ENCODE results near the gene LPA.
"Not testable (repeated sequence)": the region's sequence is repeated elsewhere in the genome, so short reads cannot be mapped to it uniquely, and the experiment has no call there.

Gene LPA

DNA sequence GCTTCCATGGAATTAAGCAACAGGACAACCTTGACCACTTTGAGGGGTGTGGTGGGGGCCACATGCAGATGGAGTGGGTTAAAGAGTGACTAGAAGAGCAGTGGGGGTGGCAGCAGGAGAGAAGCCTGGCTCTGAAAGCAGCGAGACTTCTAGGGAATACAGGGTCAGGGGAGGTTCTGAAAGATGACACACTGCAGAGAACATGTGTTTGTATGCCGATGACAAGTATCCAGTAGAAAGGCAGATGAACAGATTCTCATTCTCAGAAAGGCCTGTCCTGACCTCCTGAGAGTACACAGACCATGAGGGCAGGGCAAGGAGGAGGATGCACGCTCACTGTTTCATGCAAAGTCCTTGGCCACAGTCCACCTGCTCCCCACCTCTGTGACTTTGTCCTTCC is 2.9 kb downstream of the LPA start:
- no peak for DNase-seq (ENCODE audit: low read depth in 2 of 2)

DNA sequence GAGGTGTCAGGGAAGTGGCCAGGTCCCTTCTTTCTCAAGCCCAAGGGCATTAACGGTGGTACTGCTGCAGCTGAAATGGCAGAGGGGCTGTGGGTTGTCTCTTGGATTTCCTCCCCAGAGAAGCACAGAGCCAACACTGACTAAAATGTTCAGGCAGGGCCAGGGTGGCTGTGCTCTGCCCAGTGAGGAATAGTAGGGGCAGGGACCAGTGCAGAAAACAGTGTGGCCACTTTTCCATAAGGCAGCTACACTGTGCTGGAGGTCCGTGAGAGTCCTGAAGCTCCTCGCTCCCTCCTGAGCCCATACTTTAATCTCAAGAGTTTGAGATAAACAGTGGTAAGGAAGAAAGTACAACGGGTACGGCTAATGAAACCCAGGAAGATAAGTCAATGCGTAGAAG is 4.5 kb downstream of the LPA start:
- DNase-seq (ENCODE audit: low read depth in 2 of 2) = no peak

DNA sequence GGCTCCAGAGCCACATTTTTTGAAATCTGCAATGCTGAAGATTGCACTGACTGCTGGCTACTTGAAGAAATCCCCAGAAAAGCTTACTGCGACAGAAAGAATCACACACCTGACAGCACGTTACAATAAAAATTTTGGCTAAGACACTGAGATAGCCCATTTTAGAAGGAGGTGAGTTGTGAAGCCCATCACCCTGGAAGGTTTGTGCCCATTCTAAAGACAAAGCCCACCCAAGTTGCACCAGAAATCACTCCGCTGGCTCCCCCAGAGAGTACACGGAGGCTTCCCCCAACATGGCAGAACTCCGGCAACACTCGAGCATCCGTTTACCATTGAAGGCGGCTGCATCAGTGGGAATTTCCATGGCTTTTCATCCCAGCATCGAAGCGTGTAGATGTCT is 29.4 kb downstream of the LPA start:
- DNase-seq (ENCODE audit: low read depth in 2 of 2) = no peak

DNA sequence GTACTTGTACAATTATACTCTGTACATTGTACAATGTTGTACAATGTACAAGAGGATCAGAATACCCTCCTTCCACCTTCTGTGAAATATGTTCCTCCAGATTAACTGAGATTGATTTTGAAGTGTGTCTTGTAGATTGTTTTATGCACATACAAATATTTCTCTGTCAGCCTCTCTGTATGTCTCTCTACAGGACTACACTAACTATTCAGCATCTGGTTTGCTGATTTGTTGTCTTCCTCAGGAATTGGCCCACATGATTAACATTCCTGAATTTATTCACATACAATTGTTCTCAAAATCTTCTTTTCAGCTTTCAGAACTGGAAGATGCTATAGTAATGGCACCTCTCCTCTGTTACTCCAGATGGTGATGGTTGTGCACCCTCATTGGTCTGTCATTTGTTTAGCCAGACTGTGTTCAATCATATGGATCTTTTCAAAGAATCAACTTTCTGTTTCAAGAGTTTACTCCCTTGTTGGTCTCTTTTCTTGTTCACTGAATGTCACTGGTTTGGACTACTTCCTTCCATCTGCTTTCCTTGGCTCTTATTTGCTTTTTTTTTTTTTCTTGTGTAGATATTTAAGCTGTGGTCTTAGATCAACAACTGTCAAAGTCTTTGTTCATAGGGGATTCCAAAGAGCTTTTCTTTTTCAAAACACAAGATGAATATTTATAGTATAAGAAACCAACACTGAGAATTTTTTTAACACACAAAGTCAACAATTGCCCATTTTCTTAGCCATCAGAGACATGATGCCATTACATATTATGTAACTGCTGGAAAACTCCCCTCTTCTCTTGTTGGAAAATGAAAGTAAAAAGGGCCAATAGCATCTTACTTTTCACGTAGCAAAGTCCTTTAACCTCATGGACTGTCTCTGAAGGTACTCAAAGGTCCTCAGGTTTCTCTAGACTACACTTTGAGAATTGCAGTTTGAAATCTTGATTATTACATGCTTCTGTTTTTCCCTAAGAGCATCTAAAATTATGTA is 67.9 kb downstream of the LPA start:
- DNase-seq (ENCODE audit: low read depth in 2 of 2) = no peak

DNA sequence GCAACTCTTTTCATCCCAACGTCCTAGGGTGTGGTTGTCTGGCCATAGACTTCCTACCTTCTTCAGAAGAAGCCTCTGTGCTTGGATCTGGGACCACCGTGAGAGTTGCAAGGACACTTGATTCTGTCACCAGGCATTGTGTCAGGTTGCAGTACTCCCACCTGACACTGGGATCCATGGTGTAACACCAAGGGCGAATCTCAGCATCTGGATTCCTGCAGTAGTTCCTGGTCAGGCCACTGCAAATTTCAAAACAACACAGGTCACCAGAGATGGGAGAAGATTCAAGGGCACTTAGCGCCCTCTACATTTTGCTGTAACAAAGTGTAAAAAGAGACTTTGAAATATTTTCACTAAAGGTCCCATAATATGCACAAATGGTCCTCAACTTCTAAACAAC is 68.8 kb downstream of the LPA start:
- not testable (repeated sequence) for DNase-seq (ENCODE audit: low read depth in 2 of 2)

DNA sequence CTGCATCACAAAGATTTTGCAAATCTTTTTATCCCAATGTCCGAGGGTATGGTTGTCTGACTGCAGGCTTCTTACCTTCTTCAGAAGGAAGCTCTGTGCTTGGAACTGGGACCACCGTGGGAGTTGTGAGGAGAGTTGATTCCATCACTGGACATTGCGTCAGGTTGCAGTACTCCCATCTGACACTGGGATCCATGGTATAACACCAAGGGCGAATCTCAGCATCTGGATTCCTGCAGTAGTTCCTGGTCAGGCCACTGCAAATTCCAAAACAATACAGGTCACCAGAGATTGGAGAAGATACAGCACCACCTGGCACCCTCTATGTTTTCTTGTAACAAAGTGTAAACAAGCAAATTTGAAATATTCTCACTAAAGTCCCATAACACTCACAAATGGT is 77.7 kb downstream of the LPA start:
- no peak for DNase-seq (ENCODE audit: low read depth in 2 of 2)

DNA sequence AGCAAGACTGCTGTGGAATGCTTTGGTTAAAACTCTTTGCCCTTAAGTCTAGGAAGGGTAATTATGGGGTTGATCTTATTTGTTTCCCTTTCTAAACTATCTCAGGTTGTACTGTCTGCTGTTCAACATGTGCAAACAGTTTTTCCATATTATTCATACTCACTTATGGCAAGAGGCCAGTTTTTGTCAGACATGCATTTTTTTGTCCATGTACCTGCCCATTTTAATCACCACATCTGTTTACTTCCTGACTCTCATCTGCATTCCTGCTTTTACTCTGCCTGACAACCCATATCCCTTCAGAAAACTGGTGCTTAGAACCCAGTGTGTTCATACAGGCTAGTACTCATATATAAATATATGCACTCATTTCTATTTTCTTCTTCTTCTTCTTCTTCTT is 80.3 kb downstream of the LPA start:
- no peak for DNase-seq (ENCODE audit: low read depth in 2 of 2)

DNA sequence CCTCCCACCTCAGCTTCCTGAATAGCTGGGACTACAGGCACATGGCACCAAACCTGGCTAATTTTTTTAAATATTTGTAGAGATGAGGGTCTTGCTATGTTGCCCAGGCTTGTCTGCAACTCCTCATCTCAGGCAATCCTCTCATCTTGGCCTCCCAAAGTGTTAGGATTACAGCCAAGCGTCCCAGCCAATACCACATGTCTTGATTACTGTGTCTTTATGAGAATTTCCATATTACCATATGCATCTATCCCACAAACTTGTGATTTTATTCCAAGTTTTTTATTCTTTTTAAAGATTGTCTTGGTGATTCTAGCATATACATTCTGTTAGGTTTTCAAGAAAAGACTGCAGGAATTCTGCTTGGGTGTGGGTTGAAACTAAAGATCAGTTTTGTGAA is 82.7 kb downstream of the LPA start:
- no peak for DNase-seq (ENCODE audit: low read depth in 2 of 2)

DNA sequence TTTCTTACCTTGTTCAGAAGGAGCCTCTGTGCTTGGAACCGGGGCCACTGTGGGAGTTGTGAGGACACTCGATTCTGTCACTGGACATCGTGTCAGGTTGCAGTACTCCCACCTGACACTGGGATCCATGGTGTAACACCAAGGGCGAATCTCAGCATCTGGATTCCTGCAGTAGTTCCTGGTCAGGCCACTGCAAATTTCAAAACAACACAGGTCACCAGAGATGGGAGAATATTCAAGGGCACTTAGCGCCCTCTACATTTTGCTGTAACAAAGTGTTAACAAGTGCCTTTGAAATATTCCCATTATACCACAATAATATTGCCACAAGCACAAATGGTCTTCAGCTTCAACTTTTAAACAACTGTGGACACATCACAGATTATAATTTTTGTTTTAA is 85.6 kb downstream of the LPA start:
- not testable (repeated sequence) for DNase-seq (ENCODE audit: low read depth in 2 of 2)

DNA sequence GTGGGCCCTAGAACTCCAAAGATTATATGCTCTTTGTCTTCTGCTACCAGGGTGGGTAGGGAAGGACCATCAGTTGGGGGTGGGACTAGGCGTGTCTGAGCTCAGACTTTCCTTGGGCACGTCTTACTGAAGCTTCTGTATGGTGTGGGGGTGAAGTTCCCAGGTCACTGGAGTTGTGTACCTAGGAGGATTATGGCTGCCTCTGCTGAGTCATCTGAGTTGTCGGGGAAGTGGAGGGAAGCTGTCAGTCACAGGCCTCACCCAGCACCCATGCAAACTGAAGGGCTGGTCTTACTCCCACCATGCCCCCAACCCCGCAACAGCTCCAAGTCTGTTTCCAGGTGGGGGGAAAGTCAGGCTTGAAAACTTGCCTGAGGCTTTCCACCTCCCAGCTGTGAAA is 90.1 kb downstream of the LPA start:
- DNase-seq (ENCODE audit: low read depth in 2 of 2) = no peak

DNA sequence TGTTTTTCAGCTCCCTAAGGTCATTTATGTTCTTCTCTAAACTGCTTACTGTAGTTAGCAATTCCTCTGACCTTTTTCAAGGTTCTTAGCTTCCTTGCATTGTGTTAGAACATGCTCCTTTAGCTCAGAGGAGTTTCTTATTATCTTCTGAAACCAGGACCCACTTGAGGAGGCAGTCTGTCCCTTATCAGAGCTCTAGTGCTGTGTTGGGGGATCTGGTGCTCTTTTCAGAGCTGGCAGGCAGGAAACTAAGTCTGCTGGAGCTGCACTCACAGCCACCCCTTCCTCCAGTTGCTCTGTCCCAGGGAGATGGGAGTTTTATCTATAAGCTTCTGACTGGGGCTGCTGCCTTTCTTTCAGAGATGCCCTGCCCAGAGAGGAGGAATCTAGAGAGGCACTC is 92.9 kb downstream of the LPA start:
- not testable (repeated sequence) for DNase-seq (ENCODE audit: low read depth in 2 of 2)

DNA sequence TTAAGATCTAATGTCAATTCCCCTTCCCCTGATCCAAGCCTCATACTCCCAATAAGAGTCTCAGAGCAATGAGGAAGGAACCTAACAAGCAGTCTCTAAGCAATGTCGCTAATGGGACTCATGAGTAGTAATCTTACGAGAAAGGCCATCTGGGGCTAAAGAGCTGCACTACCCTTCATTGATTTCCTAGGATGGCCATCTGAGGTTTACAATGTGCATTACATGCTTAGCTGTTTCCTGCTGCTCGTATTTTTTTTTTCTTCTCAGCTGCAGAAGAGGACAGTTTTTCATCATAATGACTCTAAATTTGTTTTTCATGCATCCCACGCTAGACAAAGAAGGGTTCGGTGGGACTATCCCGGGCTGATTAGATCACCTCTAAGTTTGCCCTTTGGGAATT is 119.3 kb downstream of the LPA start:
- no peak for DNase-seq (ENCODE audit: low read depth in 2 of 2)

DNA sequence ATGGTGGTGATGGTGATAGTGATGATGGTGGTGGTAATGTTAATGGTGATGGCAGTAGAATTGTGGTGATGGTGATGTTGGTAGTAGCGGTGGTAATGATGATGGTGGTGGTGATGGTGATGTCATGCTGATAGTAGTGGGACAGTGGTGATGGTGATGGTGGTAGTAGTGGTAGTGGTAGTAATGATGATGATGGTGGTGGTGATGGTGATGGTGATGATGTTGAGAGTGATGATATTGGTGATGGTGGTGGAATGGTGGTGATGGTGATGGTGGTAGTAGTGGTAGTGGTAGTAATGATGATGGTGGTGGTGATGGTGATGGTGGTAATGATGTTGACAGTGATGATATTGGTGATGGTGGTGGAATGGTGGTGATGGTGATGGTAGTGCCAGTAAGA is 128.8 kb downstream of the LPA start:
- no peak for DNase-seq (ENCODE audit: low read depth in 2 of 2)

DNA sequence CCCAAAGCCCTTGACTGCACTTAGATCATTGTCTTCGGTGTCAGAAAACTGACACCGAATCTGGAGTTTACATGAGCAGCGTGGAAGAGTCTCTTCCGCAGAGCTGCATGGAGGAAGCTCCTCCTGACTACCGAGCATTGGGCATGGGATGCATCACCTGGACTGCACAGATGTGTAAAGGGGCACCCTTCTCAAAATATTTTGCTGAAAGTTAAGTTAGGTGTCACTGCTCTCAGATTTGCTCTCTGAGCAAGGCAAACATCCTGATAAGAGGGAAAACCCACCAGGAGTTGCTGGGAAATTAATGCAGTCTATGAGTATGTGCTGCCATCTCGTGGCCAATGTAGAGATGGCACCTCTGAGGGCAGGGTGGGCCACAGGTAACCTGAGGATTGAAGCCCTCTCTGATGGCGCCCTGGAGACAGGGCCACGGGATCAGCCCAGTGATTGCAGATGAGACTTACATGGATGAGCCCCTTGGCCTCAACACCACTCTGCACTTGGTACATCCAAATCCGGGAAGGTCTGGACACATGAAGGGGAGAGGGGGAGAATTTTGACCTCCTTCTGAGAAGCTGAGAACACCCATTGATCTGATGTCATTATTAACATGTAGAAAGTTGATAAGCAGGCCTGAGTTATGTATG is 129.9 kb downstream of the LPA start:
- peak; percentile 51 to 56 for DNase-seq (ENCODE audit: low read depth in 2 of 2)

DNA sequence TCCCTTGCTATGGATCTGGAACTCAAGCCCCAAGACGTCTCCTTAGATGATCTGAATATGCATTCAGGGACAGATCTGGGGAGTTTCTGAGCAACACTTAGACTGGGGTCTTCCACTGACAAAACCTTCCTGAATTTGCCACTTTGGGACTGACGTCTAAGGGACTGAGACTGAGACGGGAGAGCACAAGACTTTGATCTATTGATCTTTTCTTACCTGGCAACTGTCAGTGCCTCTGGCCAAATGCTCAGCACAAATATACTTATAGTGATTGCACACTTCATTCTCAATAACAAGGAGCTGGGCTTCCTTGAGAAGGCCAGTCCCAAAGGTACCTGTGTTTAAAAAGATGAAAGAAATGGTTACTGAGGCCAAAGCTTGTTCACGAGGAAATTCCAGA is 131.8 kb downstream of the LPA start:
- DNase-seq (ENCODE audit: low read depth in 2 of 2) = no peak

DNA sequence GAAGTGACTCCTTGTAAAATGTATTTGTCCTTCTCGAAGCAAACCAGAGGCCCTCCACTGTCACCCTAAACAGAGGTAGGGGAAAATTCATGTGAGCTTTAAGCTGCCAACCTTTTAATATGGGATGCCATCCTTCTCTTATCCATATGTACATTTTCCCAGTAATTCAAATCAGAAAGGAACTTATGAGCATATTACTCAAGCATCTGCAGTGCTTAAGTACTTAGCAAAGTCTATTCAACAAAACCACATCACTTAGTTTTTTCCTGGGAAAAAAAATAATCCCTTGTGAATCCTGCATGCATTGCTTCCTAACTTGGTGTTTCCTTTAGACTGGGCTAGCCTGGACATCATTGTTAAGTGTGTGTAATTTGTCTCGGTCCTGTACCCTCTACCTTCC is 132.2 kb downstream of the LPA start:
- DNase-seq (ENCODE audit: low read depth in 2 of 2) = no peak

DNA sequence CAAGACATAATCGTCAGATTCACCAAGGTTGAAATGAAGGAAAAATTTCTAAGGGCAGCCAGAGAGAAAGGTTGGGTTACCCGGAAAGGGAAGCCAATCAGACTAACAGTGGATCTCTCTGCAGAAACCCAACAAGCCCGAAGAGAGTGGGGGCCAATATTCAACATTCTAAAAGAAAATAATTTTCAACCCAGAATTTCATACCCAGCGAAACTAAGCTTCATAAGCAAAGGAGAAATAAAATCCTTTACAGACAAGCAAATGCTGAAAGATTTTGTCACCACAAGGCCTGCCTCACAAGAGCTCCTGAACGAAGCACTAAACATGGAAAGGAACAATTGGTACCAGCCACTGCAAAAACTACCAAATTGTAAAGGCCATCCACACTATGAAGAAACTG is 134.6 kb downstream of the LPA start:
- DNase-seq (ENCODE audit: low read depth in 2 of 2) = not testable (repeated sequence)

DNA sequence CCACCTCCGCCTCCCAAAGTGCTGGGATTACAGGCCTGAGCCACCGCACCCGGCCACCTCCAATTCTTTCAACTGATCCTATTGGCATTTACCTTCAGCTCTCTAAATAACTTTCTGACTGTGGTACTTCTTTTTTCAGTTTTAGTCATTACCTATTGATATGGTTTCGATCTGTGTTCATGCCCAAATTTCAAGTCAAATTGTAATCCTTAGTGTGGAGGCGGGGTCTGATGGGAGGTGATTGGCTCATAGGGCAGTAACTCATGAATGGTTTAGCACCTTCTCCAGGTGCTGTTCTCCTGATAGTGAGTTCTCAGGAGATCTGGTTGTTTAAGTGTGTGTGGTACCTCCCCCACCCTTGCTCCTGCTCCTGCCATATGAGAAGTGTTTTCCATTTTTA is 140.9 kb downstream of the LPA start:
- DNase-seq (ENCODE audit: low read depth in 2 of 2) = peak in 1 of 2 donors; percentile 7

DNA sequence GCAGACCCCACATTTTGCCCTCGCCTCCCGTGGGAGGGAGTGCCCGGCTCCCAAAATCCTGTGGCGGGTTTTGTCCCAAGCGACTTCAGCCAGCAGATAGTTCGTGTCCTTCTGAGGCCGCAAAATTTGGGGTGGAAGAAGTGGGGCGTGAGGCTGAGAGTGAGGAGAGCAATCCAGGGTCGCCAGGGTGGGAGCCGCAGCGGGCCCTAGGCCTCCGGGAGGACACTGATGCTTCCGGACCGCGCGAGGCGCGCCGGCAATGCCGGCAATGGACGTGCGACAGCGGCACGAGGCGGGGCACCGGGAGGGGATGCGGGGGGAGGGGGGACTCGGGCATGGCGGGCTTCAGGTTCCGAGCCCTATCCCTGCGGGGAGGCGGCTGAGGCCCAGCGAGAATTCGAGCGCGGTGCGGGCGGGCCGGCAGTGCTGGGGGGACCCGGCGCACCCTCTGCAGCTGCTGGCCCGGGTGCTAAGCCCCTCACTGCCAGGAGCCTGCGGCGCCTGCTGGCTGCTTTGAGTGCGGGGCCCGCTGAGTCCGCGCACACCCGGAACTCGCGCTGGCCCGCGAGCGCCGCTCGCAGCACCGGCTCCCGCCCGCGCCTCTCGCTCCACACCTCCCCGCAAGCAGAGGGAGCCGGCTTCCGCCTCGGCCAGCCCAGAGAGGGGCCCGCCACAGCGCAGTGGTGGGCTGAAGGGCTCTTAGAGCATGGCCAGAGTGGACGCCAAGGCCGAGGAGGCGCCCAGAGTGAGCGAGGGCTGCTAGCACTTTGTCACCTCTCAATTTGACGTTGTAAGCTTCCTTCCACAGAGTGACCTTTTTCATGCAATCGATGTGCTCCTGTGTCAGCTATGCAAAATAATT is 143.8 kb downstream of the LPA start:
- peak; percentile 74 to 76 for DNase-seq (ENCODE audit: low read depth in 2 of 2)

DNA sequence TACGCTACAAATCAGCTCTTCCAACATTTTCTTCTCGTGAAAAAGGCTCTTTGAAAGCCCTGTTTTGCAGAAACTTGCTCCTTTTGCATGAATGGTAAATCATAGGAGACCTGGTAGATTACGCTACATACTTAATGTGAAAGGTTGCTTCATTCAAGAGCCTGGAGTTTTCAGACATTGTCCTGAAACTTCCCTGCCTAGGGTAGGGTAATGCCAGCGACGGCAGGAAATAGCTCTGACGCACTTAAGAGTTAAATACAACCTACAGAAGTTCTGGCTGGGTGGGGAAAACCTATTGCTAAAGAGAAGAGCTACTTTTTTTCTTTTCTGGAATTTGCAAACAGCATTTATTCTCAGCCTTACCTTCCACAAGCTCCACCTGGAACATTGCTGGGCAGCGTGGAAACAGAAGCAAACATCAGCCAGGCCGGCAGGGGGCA is 144.5 kb downstream of the LPA start:
- no peak for DNase-seq (ENCODE audit: low read depth in 2 of 2)

DNA sequence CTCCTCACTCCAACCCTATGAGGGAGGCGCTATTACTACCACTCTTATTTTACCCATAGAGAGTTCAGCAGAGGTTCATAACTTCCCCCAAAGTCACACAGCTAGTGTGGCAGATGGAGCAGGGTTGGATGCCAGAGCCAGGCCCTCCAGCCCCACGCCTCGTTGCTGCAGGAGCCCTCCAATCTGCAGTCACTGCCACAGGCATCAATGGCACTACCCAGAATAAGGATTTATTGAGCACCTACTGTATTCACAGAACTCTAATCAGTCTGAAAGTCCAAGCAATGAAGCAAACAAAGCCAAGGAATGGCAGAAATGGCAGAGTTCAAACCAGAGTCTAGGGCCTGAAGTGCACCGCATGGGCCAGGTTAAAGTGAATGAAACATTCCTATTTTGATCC is 144.9 kb downstream of the LPA start:
- DNase-seq (ENCODE audit: low read depth in 2 of 2) = no peak

DNA sequence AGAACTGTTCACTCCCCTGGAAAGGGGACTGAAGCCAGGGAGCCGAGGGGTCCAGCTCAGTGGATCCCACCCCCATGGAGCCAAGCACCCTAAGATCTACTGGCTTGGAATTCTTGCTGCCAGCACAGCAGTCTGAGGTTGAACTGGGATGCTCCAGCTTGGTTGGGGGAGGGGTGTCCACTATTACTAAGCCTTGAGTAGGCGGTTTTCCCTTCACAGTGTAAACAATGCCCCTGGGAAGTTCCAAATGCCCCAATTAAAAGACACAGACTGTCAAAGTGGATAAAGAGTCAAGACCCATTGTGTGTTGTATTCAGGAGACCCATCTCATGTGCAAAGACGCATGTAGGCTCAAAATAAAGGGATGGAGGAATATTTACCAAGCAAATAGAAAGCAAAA is 150.2 kb downstream of the LPA start:
- DNase-seq (ENCODE audit: low read depth in 2 of 2) = no peak

All from stimulated activated CD4-positive, alpha-beta T cell treated with anti-CD3 and anti-CD28 coated beads, Interleukin-1b, Interleukin-23, amount 100 ng/mL, for 4 hours (primary cell).